Measurements from ENCODE around the gene ZBTB2.

DNA sequence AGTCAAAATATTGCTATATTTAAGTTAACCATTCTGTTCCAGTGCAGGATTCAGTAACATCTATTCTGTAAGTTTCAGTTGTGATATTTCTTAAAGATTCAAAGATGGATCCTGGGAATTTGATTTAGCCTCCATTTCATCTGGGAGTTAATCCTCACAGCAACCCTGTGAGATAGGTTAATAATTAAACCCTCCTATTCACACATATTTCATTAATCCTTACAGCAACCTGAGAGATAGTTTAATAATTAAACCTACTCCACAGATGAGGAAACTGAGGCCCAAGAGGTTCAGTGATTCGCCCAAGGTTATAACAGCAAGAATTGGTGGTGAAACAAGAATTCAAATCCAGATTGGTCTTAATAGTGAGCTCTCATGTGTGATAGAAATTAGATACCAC is 10.9 kb upstream of the ZBTB2 start:
- TF ChIP-seq CTCF (conservative IDR thresholded peaks at IDR 0.05; ENCODE audit: low read depth, low read length) (no peak), NFE2L2 (IDR thresholded peaks at IDR 0.05; ENCODE audit: low read depth, low read length) (no peak), RAD21 (IDR thresholded peaks at IDR 0.05; ENCODE audit: low read length) (no peak), POLR2A (IDR thresholded peaks at IDR 0.05; ENCODE audit: low read depth, low read length) (no peak), CHD1 (IDR thresholded peaks at IDR 0.05; ENCODE audit: low read depth, low read length) (no peak)
- TF ChIP-seq, protein P1, sequence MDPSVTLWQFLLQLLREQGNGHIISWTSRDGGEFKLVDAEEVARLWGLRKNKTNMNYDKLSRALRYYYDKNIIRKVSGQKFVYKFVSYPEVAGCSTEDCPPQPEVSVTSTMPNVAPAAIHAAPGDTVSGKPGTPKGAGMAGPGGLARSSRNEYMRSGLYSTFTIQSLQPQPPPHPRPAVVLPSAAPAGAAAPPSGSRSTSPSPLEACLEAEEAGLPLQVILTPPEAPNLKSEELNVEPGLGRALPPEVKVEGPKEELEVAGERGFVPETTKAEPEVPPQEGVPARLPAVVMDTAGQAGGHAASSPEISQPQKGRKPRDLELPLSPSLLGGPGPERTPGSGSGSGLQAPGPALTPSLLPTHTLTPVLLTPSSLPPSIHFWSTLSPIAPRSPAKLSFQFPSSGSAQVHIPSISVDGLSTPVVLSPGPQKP (IDR thresholded peaks at IDR 0.05; ENCODE audit: borderline replicate concordance, low read depth, low read length) = no peak

All from IMR-90 (cell line).